NCI-H69 (cell line): Measurements from ENCODE around the gene TYW1.
"Not testable (repeated sequence)": the region's sequence is repeated elsewhere in the genome, so short reads cannot be mapped to it uniquely, and the experiment has no call there.

Experiments used
- DNase-seq: peaks from one replicate; lab custom pipeline; 2025; lab: John Stamatoyannopoulos, UW

TYW1 gene

GRCh38 chr7:67045496-67045995 is 48.9 kb downstream of the TYW1 start:
- no peak for DNase-seq

DNA sequence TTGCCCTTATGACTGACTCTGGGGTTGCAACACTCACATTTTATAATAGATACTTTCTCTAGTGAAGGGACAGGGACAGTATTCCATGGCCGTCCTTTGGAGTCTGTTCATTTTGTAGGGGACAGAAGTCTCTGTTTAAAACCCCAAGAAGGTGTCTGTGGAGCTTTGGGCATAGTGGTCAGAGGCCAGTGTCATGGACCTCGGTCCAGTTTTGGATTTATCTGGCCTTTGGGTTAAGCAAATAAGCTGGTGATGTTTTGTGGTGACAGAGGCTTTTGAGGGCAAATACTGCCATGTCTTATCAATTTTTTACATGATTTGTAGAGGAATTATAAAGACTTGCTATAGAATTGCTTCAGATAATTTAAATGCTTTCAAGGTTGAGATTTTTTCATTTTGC is 50.2 kb downstream of the TYW1 start:
- DNase-seq = not testable (repeated sequence)

- not testable (repeated sequence) for DNase-seq
Observed at GRCh38 chr7:67049908-67050307, 53.3 kb downstream of the TYW1 start.

DNA sequence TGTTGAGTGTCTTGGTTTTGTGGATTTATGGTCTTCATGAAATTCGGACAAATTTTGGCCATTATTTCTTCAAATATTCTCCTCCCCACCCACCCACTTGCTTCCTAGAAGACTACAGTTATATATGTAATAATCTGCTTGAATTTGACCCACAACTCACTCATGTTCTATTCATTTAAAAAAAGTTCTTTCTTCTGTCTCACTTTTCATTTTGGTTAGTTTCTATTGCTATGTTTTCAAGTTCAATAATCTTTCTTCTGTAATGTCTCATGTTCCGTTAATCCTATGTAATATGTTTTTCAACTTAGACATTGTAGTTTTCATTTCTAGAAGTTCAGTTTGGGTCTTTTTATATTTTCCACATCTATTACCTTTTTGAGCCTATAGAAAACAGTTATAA is 55.5 kb downstream of the TYW1 start:
- DNase-seq = not testable (repeated sequence)

DNA sequence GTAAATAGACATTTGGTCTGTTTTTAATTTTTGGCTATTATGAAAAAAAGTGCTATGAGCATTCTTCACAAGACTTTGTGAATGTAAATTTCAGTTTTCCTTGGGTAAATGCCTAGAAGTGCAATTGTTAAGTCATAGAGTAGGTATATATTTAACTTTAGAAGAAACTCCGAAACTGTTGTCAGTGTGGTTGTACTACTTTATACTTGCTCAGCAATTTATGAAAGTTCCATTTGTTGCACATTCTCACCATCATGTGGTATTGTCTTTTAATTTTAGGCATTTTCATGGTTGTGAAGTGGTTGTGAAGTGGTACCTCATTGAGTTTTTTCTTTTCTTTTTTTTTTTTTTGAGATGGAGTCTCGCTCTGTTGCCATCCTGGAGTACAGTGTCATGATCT is 60.0 kb downstream of the TYW1 start:
- no peak for DNase-seq

DNA sequence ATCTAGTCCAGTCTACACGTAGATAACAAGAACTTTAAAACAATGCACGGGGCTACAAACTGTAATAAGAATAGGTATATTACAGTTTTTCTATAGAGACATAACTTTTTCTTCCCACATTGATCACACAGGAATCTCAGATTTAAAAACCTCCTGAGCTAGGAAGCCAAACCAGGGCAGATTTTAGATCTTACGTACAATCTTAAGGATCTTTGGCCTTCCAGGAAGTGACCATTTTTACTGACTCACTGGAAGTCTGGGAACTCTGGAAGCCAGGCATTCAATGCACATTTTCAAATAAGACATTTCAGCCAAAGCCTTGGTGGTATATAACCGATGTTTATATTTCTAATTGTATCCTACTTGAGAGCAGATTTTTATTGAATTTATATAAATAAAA is 64.7 kb downstream of the TYW1 start:
- not testable (repeated sequence) for DNase-seq

DNA sequence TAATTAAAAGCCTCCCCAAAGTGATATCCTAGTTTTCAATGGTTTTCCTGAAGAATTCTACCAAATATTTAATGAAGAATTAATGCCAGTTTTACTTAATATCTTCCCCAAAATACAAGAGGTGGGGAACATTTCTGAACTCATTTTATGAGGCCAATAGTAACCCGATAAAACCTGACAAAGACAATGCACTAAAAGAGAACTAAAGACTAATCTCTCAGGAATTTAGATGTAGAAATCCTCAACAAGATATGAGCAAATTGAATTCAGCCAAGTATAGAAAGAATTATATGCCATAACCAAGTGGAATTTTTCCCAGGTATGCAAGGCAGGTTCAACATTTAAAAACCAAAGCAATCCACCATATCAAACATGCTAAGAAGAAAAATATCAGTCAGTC is 66.2 kb downstream of the TYW1 start:
- DNase-seq = not testable (repeated sequence)

GRCh38 chr7:67066950-67067622 is 70.5 kb downstream of the TYW1 start:
- not testable (repeated sequence) for DNase-seq

GRCh38 chr7:67076120-67076519 is 79.5 kb downstream of the TYW1 start:
- not testable (repeated sequence) for DNase-seq

DNA sequence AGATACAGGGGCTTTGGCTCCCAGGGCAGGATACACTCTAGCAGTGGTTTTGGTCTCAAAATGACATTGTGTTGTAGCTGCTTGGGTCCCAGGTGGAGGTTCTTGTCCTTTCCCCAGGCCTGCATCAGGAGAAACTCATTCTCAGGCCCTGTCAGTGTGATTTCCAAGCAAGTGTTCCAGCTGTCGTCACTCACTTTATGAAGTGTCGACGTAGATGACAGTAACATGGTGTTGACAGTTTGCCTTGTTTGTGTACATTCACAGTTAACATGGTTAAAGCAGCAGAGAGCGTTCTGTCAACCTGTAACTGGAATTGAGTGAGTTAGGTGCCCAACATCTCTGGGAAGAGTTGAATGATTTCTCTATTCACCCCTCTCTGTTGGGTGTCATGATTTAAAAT is 86.2 kb downstream of the TYW1 start:
- DNase-seq = not testable (repeated sequence)

DNA sequence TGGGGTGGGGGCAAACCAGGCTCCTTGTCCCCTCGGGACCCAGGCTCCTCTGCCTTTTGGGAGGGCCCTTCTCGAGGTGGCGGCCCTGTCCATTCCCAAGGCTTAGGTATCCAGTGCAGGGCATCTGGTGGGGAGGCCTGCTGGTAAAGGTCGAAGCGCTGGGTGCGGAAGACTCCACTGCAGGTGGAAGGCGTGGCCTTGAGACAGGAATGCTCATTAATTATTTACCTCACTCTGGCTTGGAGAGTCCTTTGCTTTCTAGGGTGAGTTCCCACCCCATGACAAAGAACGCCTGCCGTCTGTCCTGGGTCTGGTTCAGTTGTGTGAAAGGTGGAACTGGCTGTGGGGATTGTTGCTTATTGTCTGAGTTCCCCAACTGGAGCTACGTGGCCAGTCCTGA is 92.6 kb downstream of the TYW1 start:
- not testable (repeated sequence) for DNase-seq

- not testable (repeated sequence) for DNase-seq
Observed at GRCh38 chr7:67091053-67091452, 94.4 kb downstream of the TYW1 start.

- DNase-seq = not testable (repeated sequence)
Observed at GRCh38 chr7:67098031-67098430, 101.4 kb downstream of the TYW1 start.

GRCh38 chr7:67099406-67099805 is 102.8 kb downstream of the TYW1 start:
- not testable (repeated sequence) for DNase-seq

- DNase-seq = not testable (repeated sequence)
Observed at GRCh38 chr7:67100038-67100437, 103.4 kb downstream of the TYW1 start.

DNA sequence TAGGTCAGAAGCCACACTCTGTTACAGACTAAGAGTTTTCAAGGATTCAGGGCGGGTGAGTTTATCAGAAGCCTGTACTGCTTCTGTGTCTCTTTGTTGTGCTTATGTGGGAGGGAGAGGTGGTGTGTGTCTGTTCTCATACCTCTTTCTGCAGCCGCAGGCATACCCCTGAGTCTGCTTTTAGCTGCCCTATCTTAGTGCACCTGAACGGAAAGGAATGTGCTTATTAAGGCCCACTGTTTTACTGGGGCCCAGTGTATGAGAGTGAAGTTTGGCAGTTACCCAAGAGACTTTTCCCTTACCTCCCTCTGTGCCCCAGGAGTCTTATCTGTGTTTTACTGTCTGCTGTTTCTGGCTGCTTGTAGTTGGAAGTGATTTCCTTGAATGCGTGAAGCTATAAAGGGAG is 104.3 kb downstream of the TYW1 start:
- no peak for DNase-seq

DNA sequence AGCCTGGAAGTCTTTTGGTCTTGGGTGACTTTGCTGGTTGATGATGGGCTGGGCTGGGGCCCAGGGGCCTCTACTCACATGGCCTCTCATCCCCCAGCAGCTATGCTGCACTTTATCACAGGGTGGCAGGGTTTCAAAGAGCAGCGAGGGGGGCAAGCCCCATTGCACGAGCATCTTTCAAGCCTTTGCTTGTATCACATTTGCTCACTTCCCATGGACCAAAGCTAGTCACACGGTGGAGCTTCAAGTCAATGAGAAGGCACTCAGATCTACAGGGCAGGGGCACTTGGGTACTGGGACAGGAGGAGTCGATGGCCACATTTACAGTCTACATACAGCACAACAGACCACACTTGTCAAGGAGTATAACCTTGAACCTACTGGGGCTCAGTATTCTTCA is 108.3 kb downstream of the TYW1 start:
- DNase-seq = not testable (repeated sequence)

DNA sequence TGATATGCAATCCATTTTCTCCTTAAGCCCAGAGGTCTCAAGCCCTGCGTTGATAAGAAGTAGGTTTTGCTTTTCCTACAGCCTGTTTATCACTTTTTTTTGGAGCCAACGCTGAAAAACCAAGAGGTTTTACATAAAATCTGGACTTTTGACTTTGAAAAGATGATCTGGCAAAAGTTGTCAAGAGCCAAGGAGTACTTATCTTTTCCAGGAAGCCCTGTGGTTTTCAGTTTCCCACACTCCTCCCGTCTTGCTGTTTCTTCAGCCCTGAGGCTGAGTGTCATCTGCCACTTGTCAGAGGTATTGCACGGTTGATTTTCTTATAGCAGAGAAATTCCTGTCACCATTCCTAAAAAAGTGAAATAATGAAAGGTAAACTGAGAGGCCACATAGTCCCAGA is 108.7 kb downstream of the TYW1 start:
- DNase-seq = no peak

- DNase-seq = not testable (repeated sequence)
Observed at GRCh38 chr7:67106255-67106654, 109.6 kb downstream of the TYW1 start.

- not testable (repeated sequence) for DNase-seq
Observed at GRCh38 chr7:67111342-67111741, 114.7 kb downstream of the TYW1 start.

DNA sequence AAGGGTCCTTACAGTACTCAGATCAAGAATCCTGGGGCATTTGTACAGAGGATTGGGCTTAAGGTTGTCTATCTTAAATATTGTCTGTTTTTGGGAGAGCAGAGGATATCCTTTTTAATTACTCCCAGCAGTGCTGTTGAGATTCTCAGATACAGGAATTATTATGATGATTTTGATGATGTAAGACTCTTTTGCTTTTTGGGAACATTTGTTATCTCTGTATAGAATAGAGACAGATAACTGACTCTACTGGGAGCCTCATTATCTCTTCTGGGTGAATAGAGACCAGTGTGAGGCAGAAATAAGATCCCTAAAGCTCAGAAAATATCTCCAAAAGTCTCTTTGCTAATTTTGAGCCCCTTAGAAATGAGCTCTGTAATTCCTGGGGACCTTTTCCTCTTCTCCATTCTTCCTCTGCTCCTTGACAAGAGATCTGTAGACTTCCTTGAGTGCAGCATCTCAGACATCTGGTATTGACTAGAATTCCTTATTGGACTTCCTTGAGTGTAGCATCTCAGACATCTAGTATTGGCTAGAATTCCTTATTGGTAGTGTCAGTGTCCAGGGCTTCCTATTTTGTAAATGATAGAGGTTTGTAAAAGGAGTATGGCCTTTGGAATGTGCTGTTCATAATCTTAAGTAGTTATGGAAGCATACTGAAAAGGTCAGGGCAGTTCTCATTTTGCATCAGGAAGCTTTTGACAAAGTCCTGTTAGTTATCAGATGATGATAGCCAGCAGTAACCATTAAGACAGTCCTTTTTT is 118.0 kb downstream of the TYW1 start:
- not testable (repeated sequence) for DNase-seq

DNA sequence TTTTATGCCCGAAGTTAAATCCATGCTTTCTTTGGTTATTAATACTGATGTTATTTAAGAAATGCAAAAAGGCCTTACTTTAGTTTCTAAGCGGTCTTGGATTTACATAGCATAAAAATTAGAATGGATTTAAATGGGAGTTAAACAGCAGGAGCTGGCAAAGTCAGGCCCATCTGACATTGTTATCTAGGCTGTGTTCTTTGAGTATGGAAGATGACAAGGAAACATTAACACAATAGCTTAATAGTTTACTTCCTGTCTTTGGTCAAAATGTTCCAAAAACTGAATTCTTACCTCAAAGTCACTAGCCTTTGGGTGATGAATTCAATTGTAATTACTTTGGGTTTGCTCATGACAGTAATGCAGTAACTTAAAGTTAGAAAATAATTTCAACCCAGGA is 123.9 kb downstream of the TYW1 start:
- not testable (repeated sequence) for DNase-seq

- DNase-seq = not testable (repeated sequence)
Observed at GRCh38 chr7:67128257-67128656, 131.6 kb downstream of the TYW1 start.
